OCI-LY7 (cell line): Measurements from ENCODE around the gene RRAD.

Source experiments
- EZH2phosphoT487 ChIP-seq: fragments of 200-600 bp; sonication (generic); IDR thresholded peaks from 2 replicates; pipeline ENCODE4 v1.6.1; 2018; ENCODE audit warnings: low read depth, borderline replicate concordance, mild to moderate bottlenecking, mixed run types, antibody characterized with exemption, low read length, moderate library complexity, mixed read lengths
- TF ChIP-seq, protein P1 (sequence below): fragments of 200-600 bp; sonication (generic); conservative IDR thresholded peaks from 2 replicates; pipeline ENCODE4 v1.5.1; 2014; ENCODE audit warnings: mild to moderate bottlenecking, antibody characterized with exemption, low read length, moderate library complexity, mixed read lengths

DNA sequence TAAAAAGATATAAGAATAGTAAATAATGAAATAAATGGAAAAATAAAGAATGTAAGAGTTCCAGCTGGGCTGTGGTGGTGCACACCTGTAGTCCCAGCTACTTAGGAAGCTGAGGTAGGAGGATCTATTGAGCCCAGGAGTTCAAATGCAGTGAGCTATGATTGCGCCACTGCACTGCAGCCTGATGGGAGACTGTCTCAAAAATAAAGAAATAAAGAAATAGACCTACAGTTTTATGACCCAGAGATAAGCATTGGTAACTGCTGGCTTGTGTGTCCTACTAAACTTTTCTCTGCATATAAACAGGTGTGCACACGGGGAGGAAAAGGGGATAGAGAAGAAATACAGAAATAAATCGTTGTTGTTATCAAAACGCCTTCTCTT, 52.8 kb downstream of the RRAD start:
- TF ChIP-seq, protein P1, sequence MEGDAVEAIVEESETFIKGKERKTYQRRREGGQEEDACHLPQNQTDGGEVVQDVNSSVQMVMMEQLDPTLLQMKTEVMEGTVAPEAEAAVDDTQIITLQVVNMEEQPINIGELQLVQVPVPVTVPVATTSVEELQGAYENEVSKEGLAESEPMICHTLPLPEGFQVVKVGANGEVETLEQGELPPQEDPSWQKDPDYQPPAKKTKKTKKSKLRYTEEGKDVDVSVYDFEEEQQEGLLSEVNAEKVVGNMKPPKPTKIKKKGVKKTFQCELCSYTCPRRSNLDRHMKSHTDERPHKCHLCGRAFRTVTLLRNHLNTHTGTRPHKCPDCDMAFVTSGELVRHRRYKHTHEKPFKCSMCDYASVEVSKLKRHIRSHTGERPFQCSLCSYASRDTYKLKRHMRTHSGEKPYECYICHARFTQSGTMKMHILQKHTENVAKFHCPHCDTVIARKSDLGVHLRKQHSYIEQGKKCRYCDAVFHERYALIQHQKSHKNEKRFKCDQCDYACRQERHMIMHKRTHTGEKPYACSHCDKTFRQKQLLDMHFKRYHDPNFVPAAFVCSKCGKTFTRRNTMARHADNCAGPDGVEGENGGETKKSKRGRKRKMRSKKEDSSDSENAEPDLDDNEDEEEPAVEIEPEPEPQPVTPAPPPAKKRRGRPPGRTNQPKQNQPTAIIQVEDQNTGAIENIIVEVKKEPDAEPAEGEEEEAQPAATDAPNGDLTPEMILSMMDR: no peak
- TF ChIP-seq EZH2phosphoT487: no peak
